ENCODE results near the gene CDCA4. TPM values are rescaled to one million over a fixed set of nuclear protein-coding genes. Genes with fewer than 3 reads are reported as not detected.

Gene CDCA4
- total and polyA plus RNA-seq, 10 of the 15 experiments (the other 5 are each of a cell fraction or from before 2014, with no cell fraction given) = 10.4 to 64.0 (median 52.1) TPM

GRCh38 chr14:105065280-105066228, 44.7 kb upstream of the CDCA4 start, which contains the start of gene GPR132 (continued):
- TF ChIP-seq PRDM15 (CRISPR knock-in tag; IDR thresholded peaks at IDR 0.05) (no peak), POU2F2 (IDR thresholded peaks at IDR 0.05; ENCODE audit: borderline replicate concordance, low read depth, low read length) (peak; percentile 85), NFXL1 (IDR thresholded peaks at IDR 0.05; ENCODE audit: borderline replicate concordance) (no peak), MAX (IDR thresholded peaks at IDR 0.05; ENCODE audit: low read depth, low read length) (peak; percentile 57; the same call in 1 of the 2 replicates), BRCA1 (IDR thresholded peaks at IDR 0.05; ENCODE audit: low read depth, low read length) (no peak), BMI1 (IDR thresholded peaks at IDR 0.05; ENCODE audit: borderline replicate concordance) (no peak), E2F4 (IDR thresholded peaks at IDR 0.05; ENCODE audit: low read depth, low read length) (no peak), NR2C2 (IDR thresholded peaks at IDR 0.05; ENCODE audit: borderline replicate concordance, control insufficient read depth, insufficient read length, low read depth) (no peak), DPF2 (IDR thresholded peaks at IDR 0.05) (peak; percentile 57; the same call in 1 of the 2 replicates), POLR2AphosphoS5 (IDR thresholded peaks at IDR 0.05; ENCODE audit: low read length) (peak; percentile 94; the same call in 1 of the 2 replicates), SUZ12 (IDR thresholded peaks at IDR 0.05; ENCODE audit: unreplicated experiment) (no peak), TCF7 (IDR thresholded peaks at IDR 0.05; ENCODE audit: borderline replicate concordance) (no peak), SMAD5 (IDR thresholded peaks at IDR 0.05; ENCODE audit: low read depth) (peak; percentile 71), SREBF2 (IDR thresholded peaks at IDR 0.05; ENCODE audit: low read length) (no peak), KAT2A (conservative IDR thresholded peaks at IDR 0.05; ENCODE audit: control insufficient read depth, low read depth, low read length) (no peak), CBX3 (IDR thresholded peaks at IDR 0.05; ENCODE audit: borderline replicate concordance, low read depth) (no peak), TAF1 (IDR thresholded peaks at IDR 0.05; ENCODE audit: borderline replicate concordance, low read depth, low read length) (peak; percentile 90), IRF5 (IDR thresholded peaks at IDR 0.05; ENCODE audit: borderline replicate concordance) (no peak), RBBP5 (conservative IDR thresholded peaks at IDR 0.05) (no peak), SRF (IDR thresholded peaks at IDR 0.05; ENCODE audit: low read depth in 2 of 2, low read length in 2 of 2) (peak; percentile 91 to 98), PML (IDR thresholded peaks at IDR 0.05; ENCODE audit: low read length) (no peak), EGR1 (IDR thresholded peaks at IDR 0.05; ENCODE audit: borderline replicate concordance in 1 of 2, low read depth in 2 of 2, low read length in 2 of 2) (peak in 1 of 2 experiments; percentile 33; a peak in 1 of 3 replicates), SIN3A (IDR thresholded peaks at IDR 0.05; ENCODE audit: low read depth, low read length) (no peak)

Measured in GM12878 (cell line).